GM18507 (cell line): ENCODE data around the gene NCOA6.

Experiments
- DNase-seq: peaks from one replicate; pipeline ENCODE4 v3.0.0; 2011; ENCODE audit warnings: low read depth; ENCODE audit not compliant: insufficient read length; ENCODE audit errors: extremely low spot score
- FAIRE-seq: peaks from 2 replicates; lab custom pipeline; 2011; peaks lifted over from hg19 to GRCh38; lab: Jason Lieb, UNC

Gene NCOA6

GRCh38 chr20:34709831-34710567, 115.5 kb downstream of the NCOA6 start:
- DNase-seq (peak; percentile 47), FAIRE-seq (no peak)

- peak; percentile 56 for DNase-seq
- no peak for FAIRE-seq
Observed at GRCh38 chr20:34709044-34709830, 116.2 kb downstream of the NCOA6 start.

DNA sequence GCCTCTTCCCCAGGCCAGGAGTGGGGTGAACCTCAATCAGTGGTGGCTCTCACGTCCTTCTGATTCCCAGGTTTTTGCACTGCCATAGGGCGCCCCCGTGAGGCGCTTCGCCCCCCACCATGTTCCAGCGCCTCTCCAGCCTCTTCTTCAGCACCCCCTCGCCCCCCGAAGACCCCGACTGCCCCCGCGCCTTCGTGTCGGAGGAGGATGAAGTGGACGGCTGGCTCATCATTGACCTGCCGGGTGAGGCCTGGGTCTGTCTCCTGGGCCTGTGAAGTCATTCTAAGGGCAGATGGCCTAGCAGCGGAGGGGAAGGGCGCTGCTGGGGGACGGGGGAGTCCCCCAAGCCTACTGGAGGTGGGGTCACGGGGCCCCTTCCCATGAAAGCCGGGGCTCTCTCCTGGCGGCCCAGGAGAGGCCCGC, 116.8 kb downstream of the NCOA6 start:
- DNase-seq (no peak), FAIRE-seq (no peak)

DNA sequence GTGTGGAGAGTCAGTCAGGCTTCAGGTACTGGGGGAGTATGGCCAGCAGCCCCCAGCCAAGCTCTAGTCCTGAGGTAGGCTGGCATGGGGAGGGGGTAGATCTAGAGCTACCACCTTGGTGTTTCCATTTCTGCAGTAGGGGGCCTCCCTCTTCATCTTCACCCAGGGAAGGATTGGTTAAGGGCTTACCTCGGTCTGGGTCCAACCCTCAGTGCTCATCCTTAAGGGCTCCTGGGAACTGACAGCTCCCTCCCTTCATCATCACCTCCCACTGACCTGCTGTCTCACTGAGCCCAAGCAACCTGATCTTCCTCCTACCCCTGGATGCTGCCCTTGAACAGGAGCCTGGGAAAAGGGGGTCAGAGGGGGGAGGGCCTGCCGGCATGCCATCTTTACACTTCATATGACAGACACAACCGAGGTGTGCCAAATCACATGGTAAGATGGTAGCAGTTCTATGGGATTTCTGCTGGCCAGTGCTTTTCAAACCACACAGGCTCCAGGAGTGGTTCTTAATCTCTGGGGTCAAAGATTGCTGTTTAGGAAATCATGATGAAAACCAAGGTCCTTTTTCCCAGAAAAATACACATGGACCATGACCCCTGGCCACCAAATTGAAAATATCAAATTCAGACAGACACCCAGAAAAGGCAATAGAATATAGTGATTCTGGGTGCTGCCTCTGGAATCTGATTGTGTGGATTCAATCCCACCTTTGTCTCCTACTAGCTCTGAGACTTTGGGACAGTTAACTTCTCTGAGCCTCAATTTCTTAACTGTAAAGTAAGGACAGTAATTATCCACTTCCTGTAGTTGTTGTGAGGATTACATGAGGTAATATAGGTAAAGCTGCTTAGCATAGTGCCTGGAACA, 118.3 kb downstream of the NCOA6 start:
- FAIRE-seq (no peak), DNase-seq (no peak)

GRCh38 chr20:34706302-34706875, 119.1 kb downstream of the NCOA6 start:
- DNase-seq (no peak), FAIRE-seq (no peak)

GRCh38 chr20:34705397-34706301, 119.8 kb downstream of the NCOA6 start:
- FAIRE-seq (no peak), DNase-seq (no peak)

GRCh38 chr20:34705008-34705396, 120.4 kb downstream of the NCOA6 start:
- no peak for DNase-seq
- FAIRE-seq = no peak

- DNase-seq (peak; percentile 73), FAIRE-seq (peak; percentile 74)
Observed at GRCh38 chr20:34704177-34705007, 121.1 kb downstream of the NCOA6 start, which contains the start of gene TP53INP2. TSS of gene TP53INP2 (plus strand) at chr20:34704344. CDS start at chr20:34708740, 4,396 bp downstream.

GRCh38 chr20:34703424-34704176, 121.9 kb downstream of the NCOA6 start:
- FAIRE-seq = no peak
- DNase-seq = no peak

DNA sequence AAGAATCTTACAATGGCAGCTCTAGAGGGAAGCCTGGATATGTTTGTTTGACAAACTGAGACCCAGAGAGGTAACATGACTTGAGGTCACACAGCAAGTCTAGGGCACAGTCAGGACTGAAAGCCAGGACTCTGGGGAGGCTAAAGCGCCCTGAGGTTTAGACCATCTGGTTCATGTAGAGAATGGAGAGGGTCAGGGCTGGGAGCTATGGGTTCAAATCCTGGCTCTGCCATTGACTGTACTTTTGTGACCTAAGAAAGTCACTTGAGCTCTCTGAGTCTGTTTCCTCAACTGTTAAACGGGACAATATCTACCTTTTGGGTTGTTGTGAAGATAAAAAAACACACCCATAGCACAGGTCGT, 122.4 kb downstream of the NCOA6 start:
- no peak for DNase-seq
- no peak for FAIRE-seq

DNA sequence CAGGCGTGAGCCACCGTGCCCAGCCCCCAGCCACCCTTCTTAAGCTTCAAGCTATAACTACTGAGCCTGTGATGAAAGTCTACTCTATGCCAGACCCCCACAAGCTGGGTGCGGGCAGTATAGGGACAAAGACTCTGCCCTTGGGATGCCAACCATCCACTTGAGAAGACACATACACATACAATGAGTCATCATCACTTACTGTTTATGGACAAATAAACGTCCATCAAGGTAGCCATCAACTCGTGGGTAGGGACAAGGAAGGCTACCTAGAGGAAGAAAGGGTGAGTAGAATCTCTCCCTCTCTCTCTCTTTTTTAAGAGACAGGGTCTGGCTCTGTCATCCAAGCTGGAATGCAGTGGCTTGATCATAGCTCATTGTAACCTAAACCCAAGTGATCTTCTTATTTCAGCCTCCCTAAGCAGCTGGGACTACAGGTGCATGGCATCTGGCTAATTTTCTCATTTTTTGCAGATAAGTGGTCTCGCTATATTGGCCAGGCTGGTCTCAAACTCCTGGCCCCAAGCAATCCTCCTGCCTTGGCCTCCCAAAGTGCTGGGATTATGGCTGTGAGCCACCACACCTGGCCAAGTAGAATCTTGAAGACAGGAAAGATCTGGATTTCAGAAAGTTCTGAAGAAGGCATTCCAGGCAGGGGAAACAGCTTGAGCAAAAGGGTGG, 123.9 kb downstream of the NCOA6 start:
- no peak for FAIRE-seq
- DNase-seq = no peak

- DNase-seq = no peak
- no peak for FAIRE-seq
Observed at GRCh38 chr20:34693414-34693813, 132.0 kb downstream of the NCOA6 start.

GRCh38 chr20:34691838-34692237, 133.6 kb downstream of the NCOA6 start:
- no peak for FAIRE-seq
- DNase-seq = no peak

DNA sequence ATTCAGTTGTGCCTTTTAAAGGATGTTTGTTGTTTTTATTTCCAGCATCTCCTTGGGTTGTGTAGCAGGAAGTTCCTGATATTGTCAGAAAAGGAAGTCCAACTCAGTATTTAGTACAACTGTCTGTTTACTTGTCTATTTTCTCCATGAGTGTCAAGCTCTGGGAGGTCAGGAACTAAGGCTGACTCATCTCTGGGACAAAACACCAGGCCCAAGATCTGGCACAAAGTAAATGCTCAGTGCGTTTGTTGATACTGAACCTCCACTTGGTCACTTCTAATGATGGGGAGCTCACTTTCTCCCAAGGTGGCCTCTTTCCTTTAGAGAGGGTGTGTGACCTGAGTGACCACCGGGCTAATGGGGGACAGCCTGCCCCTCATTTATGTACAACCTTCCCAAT, 136.0 kb downstream of the NCOA6 start:
- no peak for DNase-seq
- FAIRE-seq = no peak

DNA sequence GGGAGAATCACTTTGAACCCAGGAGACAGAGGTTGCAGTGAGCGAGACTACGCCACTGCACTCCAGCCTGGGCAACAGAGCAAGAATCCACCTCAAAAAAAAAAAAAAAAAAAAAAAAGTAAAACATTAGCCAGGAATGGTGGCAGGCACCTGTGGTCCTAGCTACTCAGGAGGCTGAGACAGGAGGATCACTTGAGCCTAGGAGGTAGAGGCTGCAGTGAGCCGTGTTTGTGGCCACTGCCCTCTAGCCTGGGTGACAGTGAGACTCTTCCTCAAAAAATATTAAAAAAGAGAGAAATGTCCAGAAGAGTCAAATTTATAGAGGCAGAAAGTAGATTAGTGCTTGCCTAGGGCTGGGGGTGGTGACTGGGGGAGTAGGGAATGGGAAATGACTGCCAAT, 141.8 kb downstream of the NCOA6 start:
- FAIRE-seq (no peak), DNase-seq (no peak)

DNA sequence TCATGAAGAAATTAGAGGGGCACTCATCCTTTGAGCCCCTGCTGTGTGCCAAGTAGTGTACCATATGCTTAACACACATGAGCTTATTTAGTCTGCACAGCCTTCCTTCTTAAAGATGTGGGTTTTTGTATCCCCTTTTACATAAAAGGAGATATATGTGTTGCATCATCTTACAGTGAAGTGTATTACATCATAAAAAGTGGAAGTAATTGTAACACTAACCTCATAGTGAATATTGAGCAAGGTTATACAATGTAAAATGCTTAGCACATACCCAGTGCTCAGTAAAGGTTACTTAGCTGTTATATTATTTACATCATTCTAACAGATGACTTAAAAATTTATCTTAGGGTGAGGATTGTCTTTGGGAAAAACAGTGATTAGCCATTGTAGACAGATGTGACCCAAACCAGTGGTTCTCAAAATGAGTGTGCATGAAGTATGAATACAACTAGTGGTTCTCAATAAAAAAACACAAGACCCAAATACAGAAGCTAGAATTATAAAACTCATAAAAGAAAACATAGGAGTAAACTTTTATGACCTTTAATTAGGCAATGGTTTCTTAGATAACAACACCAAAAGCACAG, 144.8 kb downstream of the NCOA6 start:
- DNase-seq (no peak), FAIRE-seq (no peak)
